Fibroblast of gingiva (primary cell): ENCODE measurements around the gene TAX1BP3.

ENCODE experiments used
- DNase-seq: peaks from one replicate; pipeline ENCODE4 v3.0.0-alpha.2; 2011; ENCODE audit warnings: low read depth

Gene TAX1BP3

GRCh38 chr17:3688027-3688553, 19.7 kb upstream of the TAX1BP3 start:
- DNase-seq = no peak

GRCh38 chr17:3685174-3685573, 16.8 kb upstream of the TAX1BP3 start:
- no peak for DNase-seq

- no peak for DNase-seq
These were observed 14.7 kb upstream of the TAX1BP3 start for GRCh38 chr17:3683054-3683511.

GRCh38 chr17:3682033-3682432, 13.7 kb upstream of the TAX1BP3 start:
- no peak for DNase-seq

- DNase-seq = no peak
These were observed 13.2 kb upstream of the TAX1BP3 start for GRCh38 chr17:3681565-3681964.

- no peak for DNase-seq
These were observed 12.7 kb upstream of the TAX1BP3 start for GRCh38 chr17:3681057-3681456.

- DNase-seq = no peak
These were observed 11.3 kb upstream of the TAX1BP3 start for GRCh38 chr17:3679531-3680126.

GRCh38 chr17:3678821-3679530, 10.6 kb upstream of the TAX1BP3 start:
- DNase-seq = no peak

- DNase-seq = no peak
These were observed 9.9 kb upstream of the TAX1BP3 start for GRCh38 chr17:3678095-3678820.

GRCh38 chr17:3675886-3676285, 7.5 kb upstream of the TAX1BP3 start:
- DNase-seq = no peak

- no peak for DNase-seq
These were observed 4.2 kb upstream of the TAX1BP3 start for GRCh38 chr17:3672571-3672970.

GRCh38 chr17:3669548-3669947, 1.2 kb upstream of the TAX1BP3 start:
- no peak for DNase-seq

GRCh38 chr17:3669085-3669347, 638 bp upstream of the TAX1BP3 start:
- DNase-seq = no peak

GRCh38 chr17:3667366-3668278, 756 bp downstream of the TAX1BP3 start:
- peak; percentile 94 for DNase-seq

GRCh38 chr17:3666516-3666915, 1.9 kb downstream of the TAX1BP3 start:
- DNase-seq = no peak

- no peak for DNase-seq
These were observed 2.5 kb downstream of the TAX1BP3 start for GRCh38 chr17:3665834-3666233.

- DNase-seq = no peak
These were observed 5.0 kb downstream of the TAX1BP3 start for GRCh38 chr17:3663102-3664011.

- DNase-seq = no peak
These were observed 8.0 kb downstream of the TAX1BP3 start for GRCh38 chr17:3660311-3660891.

- peak; percentile 88 for DNase-seq
These were observed 8.8 kb downstream of the TAX1BP3 start for GRCh38 chr17:3659541-3660111.

GRCh38 chr17:3658784-3659449, 9.5 kb downstream of the TAX1BP3 start:
- no peak for DNase-seq
